Left renal cortex interstitium (tissue), 4 donors: Measurements from ENCODE around the gene GLTP. TPM values are rescaled to one million over a fixed set of nuclear protein-coding genes. Genes with fewer than 3 reads are reported as not detected.

Source experiments
- DNase-seq, 4 donors: peaks; one replicate each; pipeline ENCODE4 v3.0.0-alpha.2; 2013; ENCODE audit warnings: low read depth in 4 of 4, low spot score in 2 of 4, missing footprints in 1 of 4
- polyA plus RNA-seq, 4 donors: library from polyadenylated mRNA; unstranded; fragments of 120-200 nt; gene quantifications; one replicate each; pipeline ENCODE4 v1.2.1, GENCODE V29; 2013; ENCODE audit not compliant: insufficient read length in 4 of 4

GLTP gene
- polyA plus RNA-seq, 4 donors = 34.2 to 41.7 (median 35.9) TPM

DNA sequence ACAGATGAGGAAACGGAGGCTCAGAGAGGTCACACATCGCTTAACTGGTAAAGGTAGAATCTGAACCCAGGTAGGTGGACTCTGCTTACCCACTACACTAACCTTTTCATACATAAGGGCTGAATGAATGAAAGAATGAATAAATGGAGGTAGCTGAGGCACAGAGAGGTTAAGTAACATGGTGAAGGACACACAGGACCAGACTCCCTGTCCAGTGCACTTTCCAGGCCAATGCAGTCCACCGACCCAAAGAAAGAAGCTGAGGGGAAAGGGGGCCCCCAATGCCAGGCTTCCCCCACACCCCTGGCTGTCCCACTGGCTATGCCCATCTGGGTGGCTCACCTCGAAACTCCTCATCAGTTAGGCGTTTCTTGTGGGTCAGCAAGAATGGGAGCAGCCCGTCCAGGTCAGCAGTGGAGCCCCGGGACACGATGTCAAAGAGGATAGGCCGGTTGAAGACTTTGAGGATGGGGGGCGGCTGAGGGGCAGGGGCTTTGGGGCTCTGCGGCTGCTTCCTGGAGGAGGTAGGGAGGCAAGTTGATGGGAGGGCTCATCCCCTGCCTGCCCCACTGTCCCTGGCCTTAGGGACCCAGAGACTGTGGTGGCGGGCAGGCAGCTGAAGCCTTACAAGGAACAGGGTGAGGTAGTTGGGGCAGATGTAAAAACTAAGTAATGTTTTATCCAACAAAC, 72.2 kb downstream of the GLTP start:
- DNase-seq = no peak

DNA sequence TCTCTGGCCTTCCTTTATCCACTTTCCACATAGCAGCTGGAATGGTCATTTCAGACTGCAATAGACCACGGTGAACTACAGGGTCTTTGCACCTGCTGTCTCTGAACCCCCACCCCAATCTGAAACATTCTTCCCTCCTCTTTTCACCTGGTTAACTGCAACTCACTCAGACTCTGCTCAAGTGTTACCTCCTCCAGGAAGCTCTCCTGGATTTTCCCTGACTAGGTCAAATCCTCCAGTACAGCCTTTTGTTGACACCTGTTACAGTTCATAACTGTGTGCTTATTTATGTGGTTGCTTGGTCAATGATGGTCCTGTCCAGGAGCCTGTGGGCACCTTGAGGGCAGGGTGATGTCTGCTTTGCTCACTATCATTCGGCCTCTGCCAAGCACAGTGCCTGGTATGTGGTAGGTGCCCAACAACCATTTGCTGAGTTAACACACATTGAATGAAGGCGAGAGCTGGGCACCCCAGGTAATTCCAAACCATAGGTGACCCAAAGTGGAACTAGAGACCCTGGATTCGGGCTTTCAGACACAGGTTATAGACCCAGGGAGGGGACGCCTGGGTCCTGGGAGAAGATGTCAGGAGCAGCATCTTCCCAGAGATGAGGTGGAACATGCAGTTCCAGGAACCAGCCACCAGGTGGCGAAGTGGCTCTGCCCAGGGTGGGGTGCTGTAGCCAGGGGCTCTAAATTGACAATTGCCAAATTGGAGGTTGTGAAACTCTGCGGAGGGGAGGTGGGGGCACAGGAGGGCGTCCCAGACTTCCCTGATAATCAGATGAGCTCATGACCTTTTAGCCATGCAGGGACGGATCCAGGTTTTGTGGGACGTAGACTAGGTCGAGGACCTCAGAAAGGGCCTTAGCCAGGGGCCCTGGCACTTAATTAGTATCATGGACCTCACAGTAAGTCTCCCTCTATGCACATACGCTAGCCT, 75.2 kb downstream of the GLTP start:
- DNase-seq = peak in 3 of 4 donors; percentile 11 to 29 (median 15)

DNA sequence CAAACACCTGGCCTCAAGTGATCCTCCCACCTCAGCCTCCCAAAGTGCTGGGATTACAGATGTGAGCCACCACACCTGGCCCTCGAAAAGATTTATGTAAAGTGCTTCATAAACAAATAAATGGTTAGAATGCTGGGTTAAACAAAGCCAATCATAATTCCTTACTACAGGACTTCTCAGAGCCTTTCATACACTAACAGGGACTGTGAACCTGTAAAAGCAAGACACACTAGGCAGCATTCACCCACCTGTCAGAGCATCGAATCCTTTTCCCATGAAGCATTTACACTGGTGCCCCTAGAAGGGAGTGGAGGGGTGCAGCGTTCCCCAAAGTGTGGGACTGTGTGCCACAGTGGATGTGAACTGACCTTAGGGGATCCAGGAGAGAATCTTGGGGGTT, 76.7 kb downstream of the GLTP start:
- DNase-seq = no peak

DNA sequence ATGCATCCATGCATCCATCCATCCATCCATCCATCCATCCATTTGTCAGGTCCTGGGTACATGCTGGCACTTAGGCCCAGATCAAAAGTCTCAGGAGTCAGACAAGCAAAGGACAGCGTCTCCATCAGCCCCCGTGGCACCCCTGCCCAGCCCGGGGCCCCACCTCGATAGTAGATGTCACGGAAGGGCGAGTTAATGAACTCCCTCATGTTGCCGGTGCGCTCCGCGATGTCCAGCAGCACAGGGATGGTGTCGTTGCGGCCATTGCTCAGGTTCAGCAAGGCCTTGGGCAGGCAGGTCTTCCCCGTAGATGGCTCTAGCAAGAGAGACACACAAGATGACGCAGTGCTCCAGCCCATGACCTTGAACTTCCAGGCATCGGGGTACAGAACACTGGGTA, 77.5 kb downstream of the GLTP start:
- DNase-seq = no peak

Other genes with a start within 250 kb of the GLTP start
- gene FAM222A, start 166.7 kb downstream of the GLTP start, polyA plus RNA-seq = 10 to 100 TPM in 1 of 4 donors, 1 to 10 TPM in 3; 6.8 to 11.2 (median 8.1) TPM
- gene TRPV4, start 47.1 kb downstream of the GLTP start, polyA plus RNA-seq = 10 to 100 TPM; 12.5 to 20.8 (median 14.4) TPM
- 10 to 100 TPM; 20.8 to 32.9 (median 26.6) TPM for gene TCHP, start 19.7 kb upstream of the GLTP start, polyA plus RNA-seq
- 10 to 100 TPM; 26.5 to 55.1 (median 42.4) TPM for gene GIT2, start 115.8 kb upstream of the GLTP start, polyA plus RNA-seq
- gene ANKRD13A, start 118.9 kb upstream of the GLTP start, polyA plus RNA-seq = 10 to 100 TPM; 34.5 to 51.3 (median 41.1) TPM
- gene C12orf76, start 168.0 kb upstream of the GLTP start, polyA plus RNA-seq = 10 to 100 TPM; 30.9 to 41.9 (median 34.2) TPM
- gene IFT81, start 243.8 kb upstream of the GLTP start, polyA plus RNA-seq = 10 to 100 TPM; 39.6 to 58.7 (median 47.8) TPM